Colonic mucosa (tissue), 4 donors: ENCODE measurements around the gene PRMT3. TPM values are rescaled to one million over a fixed set of nuclear protein-coding genes. Genes with fewer than 3 reads are reported as not detected.
"Not testable (repeated sequence)": the region's sequence is repeated elsewhere in the genome, so short reads cannot be mapped to it uniquely, and the experiment has no call there.

Experiments
- DNase-seq: peaks from one replicate; pipeline ENCODE4 v3.0.0-alpha.2; 2020
- H3K27ac ChIP-seq: fragments of 200-600 bp; one replicate; pipeline ENCODE4 v1.8.0; 2021
- H3K27me3 ChIP-seq: fragments of 200-600 bp; one replicate; pipeline ENCODE4 v1.8.0; 2021
- H3K36me3 ChIP-seq: fragments of 200-600 bp; one replicate; pipeline ENCODE4 v1.8.0; 2021
- H3K4me1 ChIP-seq: fragments of 200-600 bp; one replicate; pipeline ENCODE4 v1.8.0; 2021; ENCODE audit warnings: mild to moderate bottlenecking
- H3K4me3 ChIP-seq: fragments of 200-600 bp; one replicate; pipeline ENCODE4 v1.8.0; 2021
- H3K9ac ChIP-seq, 2 donors: one replicate each; pipeline ENCODE4 v1.7.0; 2013; ENCODE audit warnings: control low read depth in 2 of 2, low read depth in 2 of 2, low read length in 2 of 2
- H3K9me3 ChIP-seq: fragments of 200-600 bp; one replicate; pipeline ENCODE4 v1.8.0; 2021
- intact Hi-C: fragments of 100-400 bp; cut with DNase I; formaldehyde crosslinking; loops from one replicate; pipeline ENCODE4 v1.14.1; 2022
- total RNA-seq, 2 donors: library from RNA; stranded (reverse); fragmentation: NEBNext Ultra II Directional in 1 of 2; extraction: Animal tissue kit (Norgen Biotek cat#: 25700) in 1 of 2; gene quantifications; one replicate each; pipeline ENCODE4 v1.2.1, GENCODE V29; 2021
- TF ChIP-seq, protein P1 (sequence below): fragments of 200-600 bp; IDR thresholded peaks from one replicate; pipeline ENCODE4 v1.8.0; 2022; ENCODE audit warnings: antibody characterized with exemption, mild to moderate bottlenecking
- donor health status: healthy.
- donor health status: DM: no; HTN: no; CAD: no.
- donor health status: DM: no; HTN: no; CAD: no.

Gene PRMT3
- total RNA-seq, 2 donors from 2014 or later = 6.2 to 11.0 TPM

GRCh38 chr11:20474882-20475517 is 87.5 kb downstream of the PRMT3 start:
- Histone ChIP-seq H3K9me3 (no peaks in the 10 kb centered on the region), H3K27me3 (no peaks in the 10 kb centered on the region), H3K4me3 (no peak overlapping the region), H3K9ac (no peak overlapping the region), H3K4me1 (no peaks in the 10 kb centered on the region), H3K27ac (no peak overlapping the region), H3K36me3 (no peaks in the 10 kb centered on the region)
- no peak for DNase-seq
- intact Hi-C loops = no loop called here
- TF ChIP-seq, protein P1, sequence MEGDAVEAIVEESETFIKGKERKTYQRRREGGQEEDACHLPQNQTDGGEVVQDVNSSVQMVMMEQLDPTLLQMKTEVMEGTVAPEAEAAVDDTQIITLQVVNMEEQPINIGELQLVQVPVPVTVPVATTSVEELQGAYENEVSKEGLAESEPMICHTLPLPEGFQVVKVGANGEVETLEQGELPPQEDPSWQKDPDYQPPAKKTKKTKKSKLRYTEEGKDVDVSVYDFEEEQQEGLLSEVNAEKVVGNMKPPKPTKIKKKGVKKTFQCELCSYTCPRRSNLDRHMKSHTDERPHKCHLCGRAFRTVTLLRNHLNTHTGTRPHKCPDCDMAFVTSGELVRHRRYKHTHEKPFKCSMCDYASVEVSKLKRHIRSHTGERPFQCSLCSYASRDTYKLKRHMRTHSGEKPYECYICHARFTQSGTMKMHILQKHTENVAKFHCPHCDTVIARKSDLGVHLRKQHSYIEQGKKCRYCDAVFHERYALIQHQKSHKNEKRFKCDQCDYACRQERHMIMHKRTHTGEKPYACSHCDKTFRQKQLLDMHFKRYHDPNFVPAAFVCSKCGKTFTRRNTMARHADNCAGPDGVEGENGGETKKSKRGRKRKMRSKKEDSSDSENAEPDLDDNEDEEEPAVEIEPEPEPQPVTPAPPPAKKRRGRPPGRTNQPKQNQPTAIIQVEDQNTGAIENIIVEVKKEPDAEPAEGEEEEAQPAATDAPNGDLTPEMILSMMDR = no peak

- Histone ChIP-seq H3K9me3 (no peaks in the 10 kb centered on the region), H3K4me1 (no peaks in the 10 kb centered on the region), H3K9ac (no peak overlapping the region), H3K36me3 (no peaks in the 10 kb centered on the region), H3K27me3 (no peaks in the 10 kb centered on the region), H3K4me3 (no peak overlapping the region), H3K27ac (no peak overlapping the region)
- DNase-seq = no peak
- intact Hi-C loops = no loop called here
- TF ChIP-seq, protein P1 = no peak
Measured at GRCh38 chr11:20477418-20478090, 90.0 kb downstream of the PRMT3 start.

DNA sequence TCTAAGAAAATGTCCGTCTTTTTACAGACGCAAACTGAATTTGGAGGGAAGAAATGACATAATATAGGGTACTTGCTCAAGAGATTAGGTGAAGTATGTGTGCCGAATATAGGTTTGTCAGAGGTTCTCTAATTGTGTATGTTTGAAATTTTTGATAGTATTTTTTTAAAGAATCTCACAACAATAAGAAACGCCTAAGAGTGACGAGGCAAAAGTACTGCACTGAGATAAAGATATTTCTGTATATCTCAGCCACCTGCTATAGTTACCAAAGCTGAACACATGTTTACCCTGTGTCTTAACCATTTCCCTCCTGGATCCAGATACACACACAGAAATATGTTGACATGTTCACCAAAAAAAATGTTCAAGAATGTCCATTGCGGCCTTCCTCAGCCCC is 92.0 kb downstream of the PRMT3 start:
- no peaks in the 10 kb centered on the region for H3K27me3 ChIP-seq
- no peak overlapping the region for H3K9ac ChIP-seq
- no peaks in the 10 kb centered on the region for H3K4me1 ChIP-seq
- no peak overlapping the region for H3K27ac ChIP-seq
- TF ChIP-seq, protein P1 = no peak
- no peak for DNase-seq
- no peak overlapping the region for H3K4me3 ChIP-seq
- intact Hi-C loops = no loop called here
- H3K36me3 ChIP-seq = no peaks in the 10 kb centered on the region
- H3K9me3 ChIP-seq = no peaks in the 10 kb centered on the region

DNA sequence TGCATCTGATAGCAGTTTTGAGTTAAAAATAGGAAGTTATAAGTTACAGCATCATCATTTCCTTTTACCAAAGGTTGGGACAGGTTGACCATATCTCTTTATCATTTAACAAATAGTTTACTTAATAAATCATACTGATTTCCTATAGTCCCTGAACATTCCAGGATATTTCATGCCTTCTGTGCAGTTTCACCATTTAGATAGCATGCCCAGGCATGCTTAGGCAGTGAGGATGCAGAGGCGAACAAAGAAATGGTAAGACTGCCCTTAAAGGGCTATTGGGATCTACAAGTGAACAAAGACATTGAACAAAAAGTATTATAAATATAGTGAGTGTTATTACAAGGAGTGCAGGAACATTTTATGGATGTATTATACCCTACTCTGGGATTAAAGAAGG is 96.4 kb downstream of the PRMT3 start:
- no peak overlapping the region for H3K4me3 ChIP-seq
- H3K27ac ChIP-seq = no peak overlapping the region
- TF ChIP-seq, protein P1 = no peak
- no peaks in the 10 kb centered on the region for H3K36me3 ChIP-seq
- no peak overlapping the region for H3K9ac ChIP-seq
- DNase-seq = no peak
- intact Hi-C loops = no loop called here
- H3K9me3 ChIP-seq = no peaks in the 10 kb centered on the region
- no peaks in the 10 kb centered on the region for H3K4me1 ChIP-seq
- no peaks in the 10 kb centered on the region for H3K27me3 ChIP-seq

- DNase-seq, H3K9ac ChIP-seq, intact Hi-C loops, H3K27ac ChIP-seq, H3K36me3 ChIP-seq, H3K9me3 ChIP-seq, H3K4me1 ChIP-seq, H3K4me3 ChIP-seq, H3K27me3 ChIP-seq: not testable (repeated sequence)
Measured at GRCh38 chr11:20484416-20484815, 96.9 kb downstream of the PRMT3 start.

- no peaks in the 10 kb centered on the region for H3K27me3 ChIP-seq
- DNase-seq = no peak
- no peaks in the 10 kb centered on the region for H3K36me3 ChIP-seq
- no peaks in the 10 kb centered on the region for H3K4me1 ChIP-seq
- TF ChIP-seq, protein P1 = no peak
- intact Hi-C loops = no loop called here
- H3K9me3 ChIP-seq = no peaks in the 10 kb centered on the region
- H3K27ac ChIP-seq = no peak overlapping the region
- no peak overlapping the region for H3K9ac ChIP-seq
- H3K4me3 ChIP-seq = no peak overlapping the region
Measured at GRCh38 chr11:20488352-20488751, 100.8 kb downstream of the PRMT3 start.
